ENCODE data around the gene BCAS4.

Gene BCAS4

GRCh38 chr20:50843331-50844276 is 48.7 kb downstream of the BCAS4 start:
- Histone ChIP-seq H3K4me1 (peaks cover 0 to 21% (median 8%) of the 10 kb centered on the region in 4 donors), H3K4me3 (no peak overlapping the region), H3K27ac (no peak overlapping the region), H3K36me3 (peaks cover 0 to 5% (median 0%) of the 10 kb centered on the region in 3 donors), H3K9me3 (no peaks in the 10 kb centered on the region), H3K27me3 (no peaks in the 10 kb centered on the region)
- intact Hi-C loops (cut with DNase I; ENCODE audit: low total_unique reads): no loop called here
- no peak for DNase-seq
- no peak for TF ChIP-seq CTCF (IDR thresholded peaks at IDR 0.05)

GRCh38 chr20:50844430-50845100 is 49.7 kb downstream of the BCAS4 start:
- DNase-seq: no peak
- no peaks in the 10 kb centered on the region for H3K27me3 ChIP-seq
- no peak overlapping the region for H3K4me3 ChIP-seq
- no peak overlapping the region for H3K27ac ChIP-seq
- peaks cover 0 to 30% (median 17%) of the 10 kb centered on the region in 4 donors for H3K4me1 ChIP-seq
- no peak for TF ChIP-seq CTCF (IDR thresholded peaks at IDR 0.05)
- peaks cover 0 to 5% (median 0%) of the 10 kb centered on the region in 3 donors for H3K36me3 ChIP-seq
- intact Hi-C loops (cut with DNase I; ENCODE audit: low total_unique reads): no loop called here
- H3K9me3 ChIP-seq: no peaks in the 10 kb centered on the region

GRCh38 chr20:50845566-50846215 is 50.8 kb downstream of the BCAS4 start:
- no peak overlapping the region for H3K4me3 ChIP-seq
- no peak for DNase-seq
- TF ChIP-seq CTCF (IDR thresholded peaks at IDR 0.05): no peak
- no peaks in the 10 kb centered on the region for H3K9me3 ChIP-seq
- peaks cover 0 to 30% (median 17%) of the 10 kb centered on the region in 4 donors for H3K4me1 ChIP-seq
- no peak overlapping the region for H3K27ac ChIP-seq
- H3K36me3 ChIP-seq: peaks cover 0 to 5% (median 0%) of the 10 kb centered on the region in 3 donors
- intact Hi-C loops (cut with DNase I; ENCODE audit: low total_unique reads): no loop called here
- H3K27me3 ChIP-seq: no peaks in the 10 kb centered on the region

- no peaks in the 10 kb centered on the region for H3K9me3 ChIP-seq
- peak overlapping the region; percentile 11 to 24 for H3K27ac ChIP-seq
- H3K4me3 ChIP-seq: peak overlapping the region in 1 of 2 donors; percentile 25
- TF ChIP-seq CTCF (IDR thresholded peaks at IDR 0.05): no peak
- peaks cover 0 to 30% (median 17%) of the 10 kb centered on the region in 4 donors for H3K4me1 ChIP-seq
- H3K27me3 ChIP-seq: no peaks in the 10 kb centered on the region
- peak; percentile 31 to 80 for DNase-seq
- H3K36me3 ChIP-seq: peaks cover 0 to under 1% (median 0%) of the 10 kb centered on the region in 3 donors
- intact Hi-C loops (cut with DNase I; ENCODE audit: low total_unique reads): no loop called here
These were observed 53.5 kb downstream of the BCAS4 start for GRCh38 chr20:50848341-50848808.

GRCh38 chr20:50848846-50849673 is 54.2 kb downstream of the BCAS4 start:
- peaks cover 0 to 30% (median 17%) of the 10 kb centered on the region in 4 donors for H3K4me1 ChIP-seq
- H3K36me3 ChIP-seq: no peaks in the 10 kb centered on the region
- TF ChIP-seq CTCF (IDR thresholded peaks at IDR 0.05): no peak
- H3K9me3 ChIP-seq: no peaks in the 10 kb centered on the region
- intact Hi-C loops (cut with DNase I; ENCODE audit: low total_unique reads): no loop called here
- no peaks in the 10 kb centered on the region for H3K27me3 ChIP-seq
- H3K27ac ChIP-seq: peak overlapping the region; percentile 11 to 24
- no peak for DNase-seq
- H3K4me3 ChIP-seq: peak overlapping the region; percentile 10 to 25
